ENCODE data around the gene RTN3. TPM values are rescaled to one million over a fixed set of nuclear protein-coding genes. Genes with fewer than 3 reads are reported as not detected.
A peak's percentile ranks its signal among the peaks of the same experiment; 100 is the strongest.

RTN3 gene
- total and polyA plus RNA-seq, 8 donors = 95.3 to 145 (median 115) TPM

DNA sequence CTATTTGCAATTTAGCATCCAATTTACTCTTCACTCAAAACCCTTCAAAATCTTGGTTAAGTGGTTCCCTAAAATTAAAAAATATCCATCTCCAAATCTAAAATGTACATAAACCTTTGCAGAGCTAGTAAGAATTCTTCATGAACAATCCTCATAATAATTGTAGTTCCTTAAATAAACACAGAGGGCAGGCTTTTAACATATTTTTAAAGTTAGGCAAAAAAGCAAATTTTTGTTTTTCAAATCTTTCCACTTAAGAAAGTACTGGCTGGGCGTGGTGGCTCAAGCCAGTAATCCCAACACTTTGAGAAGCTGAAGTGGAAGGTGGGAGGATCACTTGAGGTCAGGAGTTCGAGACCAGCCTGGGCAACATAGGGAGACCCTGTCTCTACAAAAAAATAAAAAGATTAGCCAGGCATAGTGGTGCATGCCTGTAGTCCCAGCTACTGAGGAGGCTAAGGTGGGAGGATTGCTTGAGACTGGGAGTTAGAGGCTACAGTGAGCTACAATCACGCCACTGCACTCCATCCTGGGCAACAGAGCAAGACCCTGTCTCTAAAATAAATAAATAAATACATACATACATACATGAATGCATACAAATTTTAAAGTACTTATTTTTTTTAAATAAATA is 42.0 kb upstream of the RTN3 start:
- TF ChIP-seq, protein P1, sequence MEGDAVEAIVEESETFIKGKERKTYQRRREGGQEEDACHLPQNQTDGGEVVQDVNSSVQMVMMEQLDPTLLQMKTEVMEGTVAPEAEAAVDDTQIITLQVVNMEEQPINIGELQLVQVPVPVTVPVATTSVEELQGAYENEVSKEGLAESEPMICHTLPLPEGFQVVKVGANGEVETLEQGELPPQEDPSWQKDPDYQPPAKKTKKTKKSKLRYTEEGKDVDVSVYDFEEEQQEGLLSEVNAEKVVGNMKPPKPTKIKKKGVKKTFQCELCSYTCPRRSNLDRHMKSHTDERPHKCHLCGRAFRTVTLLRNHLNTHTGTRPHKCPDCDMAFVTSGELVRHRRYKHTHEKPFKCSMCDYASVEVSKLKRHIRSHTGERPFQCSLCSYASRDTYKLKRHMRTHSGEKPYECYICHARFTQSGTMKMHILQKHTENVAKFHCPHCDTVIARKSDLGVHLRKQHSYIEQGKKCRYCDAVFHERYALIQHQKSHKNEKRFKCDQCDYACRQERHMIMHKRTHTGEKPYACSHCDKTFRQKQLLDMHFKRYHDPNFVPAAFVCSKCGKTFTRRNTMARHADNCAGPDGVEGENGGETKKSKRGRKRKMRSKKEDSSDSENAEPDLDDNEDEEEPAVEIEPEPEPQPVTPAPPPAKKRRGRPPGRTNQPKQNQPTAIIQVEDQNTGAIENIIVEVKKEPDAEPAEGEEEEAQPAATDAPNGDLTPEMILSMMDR (IDR thresholded peaks at IDR 0.05) = peak; percentile 26 to 31
- no peak overlapping the region for H3K4me3 ChIP-seq
- intact Hi-C loops (cut with DNase I) = loop anchor here in 1 of 2 donors (5.0 kb wide), 1 partner anchor 162 kb away; no protein-coding TSS in a partner anchor
- no peaks in the 10 kb centered on the region for H3K27me3 ChIP-seq
- ATAC-seq (peak; percentile 36), DNase-seq (no peak)
- H3K9me3 ChIP-seq = no peaks in the 10 kb centered on the region
- no peak overlapping the region for H3K27ac ChIP-seq
- H3K4me1 ChIP-seq = no peaks in the 10 kb centered on the region
- peaks cover 13 to 81% of the 10 kb centered on the region in 2 donors for H3K36me3 ChIP-seq

DNA sequence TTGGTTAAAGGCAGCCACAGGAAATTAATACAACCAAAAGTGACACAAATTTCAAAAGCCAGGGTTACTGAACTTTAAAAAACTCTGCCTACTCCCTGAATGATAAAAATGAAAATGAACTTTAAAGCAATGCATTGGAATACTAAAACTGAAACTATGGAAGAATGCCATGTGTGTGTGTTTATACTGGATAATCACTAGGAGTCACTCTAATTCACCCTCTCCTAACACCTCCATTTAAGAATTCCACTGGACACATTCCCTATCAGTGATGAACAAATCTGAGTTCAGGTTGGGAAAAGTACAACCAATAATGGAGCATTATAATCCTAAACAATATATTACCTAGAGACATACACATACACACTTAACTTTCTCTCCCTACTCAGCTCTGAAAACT is 39.6 kb upstream of the RTN3 start:
- H3K9me3 ChIP-seq = no peaks in the 10 kb centered on the region
- TF ChIP-seq, protein P1 (IDR thresholded peaks at IDR 0.05) = no peak
- intact Hi-C loops (cut with DNase I) = loop anchor here in 1 of 2 donors (10.0 kb wide), 1 partner anchor 93 kb away; no protein-coding TSS in a partner anchor
- DNase-seq = no peak
- peaks cover 9 to 85% of the 10 kb centered on the region in 2 donors for H3K36me3 ChIP-seq
- H3K27ac ChIP-seq = no peak overlapping the region
- H3K4me1 ChIP-seq = no peaks in the 10 kb centered on the region
- H3K27me3 ChIP-seq = no peaks in the 10 kb centered on the region
- peak; percentile 50 for ATAC-seq
- H3K4me3 ChIP-seq = no peak overlapping the region

DNA sequence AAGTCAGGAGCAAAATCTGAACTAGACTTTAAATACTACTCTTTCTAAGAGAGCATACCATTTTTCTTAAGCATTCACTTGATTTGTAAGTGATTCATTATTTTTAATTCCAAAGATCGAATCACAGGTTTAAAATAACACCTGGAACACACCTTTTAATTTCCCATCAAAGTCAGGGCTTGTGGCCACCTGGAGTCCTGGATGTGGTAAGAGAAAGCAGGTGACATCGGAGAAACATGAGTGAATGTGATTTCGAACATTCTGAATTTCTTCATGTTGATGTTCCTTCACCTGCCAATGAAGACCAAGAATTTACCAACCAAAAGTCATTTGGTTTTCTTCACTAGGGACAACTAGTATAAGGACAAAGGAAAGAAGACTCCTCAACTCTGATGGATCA is 38.1 kb upstream of the RTN3 start:
- no peak for DNase-seq
- Histone ChIP-seq H3K27ac (no peak overlapping the region), H3K4me3 (no peak overlapping the region), H3K4me1 (no peaks in the 10 kb centered on the region), H3K27me3 (no peaks in the 10 kb centered on the region), H3K36me3 (peaks cover 9 to 86% of the 10 kb centered on the region in 2 donors), H3K9me3 (no peaks in the 10 kb centered on the region)
- intact Hi-C loops (cut with DNase I) = loop anchor here in 1 of 2 donors (10.0 kb wide), 1 partner anchor 92 kb away; no protein-coding TSS in a partner anchor
- TF ChIP-seq, protein P1 (IDR thresholded peaks at IDR 0.05) = no peak
- ATAC-seq = no peak

DNA sequence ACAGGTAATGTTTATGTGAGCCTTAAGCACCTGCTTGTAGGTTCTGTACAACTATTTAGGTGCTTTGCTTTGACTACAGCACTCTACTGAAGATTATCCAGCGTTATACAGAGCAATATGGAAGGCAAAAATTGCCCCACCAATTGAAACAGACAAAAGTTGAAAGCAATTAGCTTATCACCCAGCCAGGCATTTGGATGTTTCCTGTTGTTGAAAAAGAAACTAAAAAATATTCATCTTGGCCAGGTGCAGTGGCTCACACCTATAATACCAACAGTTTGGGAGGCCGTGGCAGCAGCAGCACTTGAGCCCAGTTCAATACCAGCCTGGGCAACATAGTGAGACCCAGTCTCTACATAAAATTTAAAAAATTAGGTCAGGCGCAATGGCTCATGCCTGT is 28.6 kb upstream of the RTN3 start:
- no peak for DNase-seq

DNA sequence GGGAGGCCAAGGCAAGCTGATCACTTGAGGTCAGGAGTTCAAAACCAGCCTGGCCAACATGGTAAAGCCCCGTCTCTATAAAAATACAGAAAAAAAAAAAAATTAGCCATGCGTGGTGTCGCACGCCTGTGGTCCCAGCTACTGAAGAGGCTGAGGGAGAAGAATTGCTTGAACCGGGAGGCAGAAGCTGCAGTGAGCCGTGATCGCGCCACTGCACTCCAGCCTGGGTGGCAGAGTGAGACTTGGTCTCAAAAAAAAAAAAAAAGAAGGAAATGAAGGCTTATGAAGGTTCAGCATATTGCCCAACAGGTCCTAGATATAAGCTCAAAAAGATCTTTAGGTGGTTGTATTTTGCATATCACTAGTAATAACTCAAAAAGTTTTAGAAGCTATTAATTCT is 20.3 kb upstream of the RTN3 start:
- no peaks in the 10 kb centered on the region for H3K27me3 ChIP-seq
- intact Hi-C loops (cut with DNase I) = no loop called here

More for the DNA sequence above, 28.6 kb upstream of the RTN3 start:
- Histone ChIP-seq H3K36me3 (peaks cover 0 to 93% of the 10 kb centered on the region in 2 donors), H3K9me3 (no peaks in the 10 kb centered on the region), H3K27me3 (no peaks in the 10 kb centered on the region), H3K4me1 (no peaks in the 10 kb centered on the region), H3K27ac (no peak overlapping the region), H3K4me3 (no peak overlapping the region)
- intact Hi-C loops (cut with DNase I) = no loop called here
- TF ChIP-seq, protein P1 (IDR thresholded peaks at IDR 0.05) = no peak
- no peak for ATAC-seq

More for the DNA sequence above, 20.3 kb upstream of the RTN3 start:
- DNase-seq = no peak
- H3K27ac ChIP-seq = no peak overlapping the region
- H3K9me3 ChIP-seq = no peaks in the 10 kb centered on the region
- TF ChIP-seq, protein P1 (IDR thresholded peaks at IDR 0.05) = no peak
- no peak for ATAC-seq
- H3K4me1 ChIP-seq = peaks cover 0 to 49% of the 10 kb centered on the region in 2 donors
- H3K4me3 ChIP-seq = no peak overlapping the region
- peaks cover 0 to 27% of the 10 kb centered on the region in 2 donors for H3K36me3 ChIP-seq
